Stimulated activated CD4-positive, alpha-beta T cell treated with anti-CD3 and anti-CD28 coated beads, TNF-alpha, amount 100 ng/mL, for 24 hours (primary cell): ENCODE data around the gene ELP4.
"Not testable (repeated sequence)": the region's sequence is repeated elsewhere in the genome, so short reads cannot be mapped to it uniquely, and the experiment has no call there.

ENCODE experiments used
- DNase-seq, 3 experiments: peaks; one replicate each; pipeline ENCODE4 v3.0.0-alpha.2; 2020; ENCODE audit warnings: low read depth in 3 of 3

The ELP4 gene

DNA sequence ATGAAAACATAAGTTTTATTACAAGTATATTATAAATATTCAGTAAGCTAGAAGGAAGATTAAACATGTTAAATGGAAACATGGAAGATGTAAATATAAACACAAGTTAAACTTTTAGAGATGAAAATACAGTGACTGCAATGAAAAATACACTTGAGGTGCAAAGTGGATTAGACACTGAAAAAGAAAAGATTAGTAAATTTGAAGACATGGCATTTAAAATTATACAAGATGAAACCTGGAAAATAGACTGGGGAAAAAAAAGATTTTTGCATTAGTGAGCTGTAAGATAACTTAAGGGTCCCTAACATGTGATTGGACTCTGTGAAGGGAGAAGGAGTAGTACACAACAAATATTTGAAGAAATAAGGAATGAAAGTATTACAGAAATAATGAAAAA, 33.3 kb downstream of the ELP4 start:
- no peak for DNase-seq

DNA sequence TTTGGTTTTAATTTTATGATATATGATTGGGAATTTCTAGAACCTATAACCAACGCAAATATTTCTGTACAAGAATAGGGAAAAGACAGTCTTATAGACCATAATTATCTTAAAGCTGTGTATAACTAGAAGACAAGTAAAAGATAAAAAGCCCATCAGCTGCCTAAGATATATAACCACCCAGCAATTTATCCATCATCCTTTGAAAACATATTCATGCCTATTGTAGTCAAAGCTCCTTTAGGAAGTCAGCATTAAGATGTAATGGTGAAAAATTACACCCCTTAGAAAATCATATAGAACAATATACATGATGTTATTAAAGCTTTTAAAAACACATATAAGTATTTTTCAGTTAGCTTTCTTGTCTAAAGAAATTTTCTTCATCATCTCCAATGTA, 46.4 kb downstream of the ELP4 start:
- no peak for DNase-seq

DNA sequence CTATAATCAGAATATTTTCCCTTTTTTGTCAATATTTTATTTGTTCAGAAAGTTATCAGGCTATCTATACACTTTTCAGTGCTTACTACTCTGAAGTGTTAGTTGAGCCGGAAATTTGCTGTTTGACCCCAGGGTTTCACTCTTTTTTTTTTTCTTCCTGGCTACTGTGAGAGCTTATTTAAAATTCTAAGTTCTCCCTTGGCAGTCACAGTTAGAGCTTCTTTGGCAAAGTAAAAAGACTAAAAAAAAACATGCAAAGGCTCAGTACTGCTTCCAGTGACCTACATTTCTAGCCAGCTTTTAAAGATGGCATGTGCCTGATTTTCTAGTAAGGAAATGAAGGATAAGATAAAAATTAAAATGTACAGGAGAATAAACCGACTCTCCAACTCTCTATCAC, 48.4 kb downstream of the ELP4 start:
- DNase-seq = no peak

DNA sequence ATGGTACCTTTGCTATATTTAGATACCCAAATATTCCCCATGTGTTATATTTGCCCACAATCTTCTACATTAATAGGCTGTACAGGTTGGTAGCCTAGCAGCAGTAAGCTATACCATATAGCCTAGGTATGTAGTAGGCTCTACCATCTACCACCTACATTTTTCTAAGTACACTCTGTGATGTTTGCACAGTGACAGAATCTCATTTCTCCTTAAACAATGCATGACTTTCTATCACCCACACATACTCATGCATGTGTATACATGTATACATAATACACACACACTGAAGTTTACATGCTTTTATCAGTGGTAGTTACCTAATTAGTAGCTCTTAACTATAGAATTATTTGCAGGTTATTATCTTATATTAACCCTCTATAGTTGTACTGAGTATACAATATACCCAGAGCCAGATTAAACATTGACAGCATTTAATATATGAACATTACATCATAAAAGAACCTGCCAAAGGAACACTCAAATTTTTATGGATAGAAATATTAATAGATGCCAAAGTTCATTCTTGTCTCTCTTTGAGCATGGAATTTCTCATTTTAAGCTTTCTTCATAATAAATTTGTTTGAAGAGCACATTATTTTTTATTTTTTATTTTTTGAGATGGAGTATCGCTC, 51.4 kb downstream of the ELP4 start:
- DNase-seq = no peak

DNA sequence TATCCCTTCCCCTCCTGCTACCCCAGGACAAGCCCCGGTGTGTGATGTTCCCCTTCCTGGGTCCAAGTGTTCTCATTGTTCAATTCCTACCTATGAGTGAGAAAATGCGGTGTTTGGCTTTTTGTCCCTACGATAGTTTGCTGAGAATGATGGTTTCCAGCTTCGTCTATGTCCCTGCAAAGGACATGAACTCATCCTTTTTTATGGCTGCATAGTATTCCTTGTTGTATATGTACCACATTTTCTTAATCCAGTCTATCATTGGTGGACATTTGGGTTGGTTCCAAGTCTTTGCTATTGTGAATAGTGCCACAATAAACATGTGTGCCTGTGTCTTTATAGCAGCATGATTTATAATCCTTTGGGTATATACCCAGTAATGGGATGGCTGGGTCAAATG, 55.0 kb downstream of the ELP4 start:
- not testable (repeated sequence) for DNase-seq

DNA sequence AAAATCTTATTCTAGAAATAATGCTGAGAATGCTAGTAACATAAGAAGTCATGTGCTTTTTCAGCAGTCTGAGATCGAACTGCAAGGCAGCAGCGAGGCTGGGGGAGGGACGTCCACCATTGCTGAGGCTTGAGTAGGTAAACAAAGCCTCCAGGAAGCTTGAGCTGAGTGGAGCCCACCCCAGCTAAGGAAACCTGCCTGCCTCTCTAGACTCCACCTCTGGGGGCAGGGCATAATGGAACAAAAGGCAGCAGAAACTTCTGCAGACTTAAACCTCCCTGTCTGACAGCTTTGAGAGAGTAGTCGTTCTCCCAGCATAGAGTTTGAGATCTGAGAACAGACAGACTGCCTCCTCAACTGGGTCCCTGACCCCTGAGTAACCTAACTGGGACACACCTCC, 64.6 kb downstream of the ELP4 start:
- DNase-seq = not testable (repeated sequence)

DNA sequence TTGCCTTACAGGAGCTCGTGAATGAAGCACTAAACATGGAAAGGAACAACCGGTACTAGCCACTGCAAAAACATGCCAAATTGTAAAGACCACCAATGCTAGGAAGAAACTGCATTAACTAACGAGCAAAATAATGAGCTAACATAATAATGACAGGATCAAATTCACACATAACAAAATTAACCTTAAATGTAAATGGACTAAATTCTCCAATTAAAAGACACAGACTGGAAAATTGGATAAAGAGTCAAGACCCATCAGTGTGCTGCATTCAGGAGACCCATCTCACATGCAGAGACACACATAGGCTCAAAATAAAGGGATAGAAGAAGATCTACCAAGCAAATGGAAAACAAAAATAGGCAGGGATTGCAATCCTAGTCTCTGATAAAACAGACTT, 66.2 kb downstream of the ELP4 start:
- not testable (repeated sequence) for DNase-seq

DNA sequence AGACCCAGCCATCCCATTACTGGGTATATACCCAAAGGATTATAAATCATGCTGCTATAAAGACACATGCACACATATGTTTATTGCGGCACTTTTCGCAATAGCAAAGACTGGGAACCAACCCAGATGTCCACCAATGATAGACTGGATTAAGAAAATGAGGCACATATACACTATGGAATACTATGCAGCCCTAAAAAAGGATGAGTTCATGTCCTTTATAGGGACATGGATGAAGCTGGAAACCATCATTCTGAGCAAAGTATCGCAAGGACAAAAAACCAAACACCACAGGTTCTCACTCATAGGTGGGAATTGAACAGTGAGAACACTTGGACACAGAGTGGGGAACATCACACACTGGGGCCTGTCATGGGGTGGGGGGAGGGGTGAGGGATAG, 69.8 kb downstream of the ELP4 start:
- not testable (repeated sequence) for DNase-seq

DNA sequence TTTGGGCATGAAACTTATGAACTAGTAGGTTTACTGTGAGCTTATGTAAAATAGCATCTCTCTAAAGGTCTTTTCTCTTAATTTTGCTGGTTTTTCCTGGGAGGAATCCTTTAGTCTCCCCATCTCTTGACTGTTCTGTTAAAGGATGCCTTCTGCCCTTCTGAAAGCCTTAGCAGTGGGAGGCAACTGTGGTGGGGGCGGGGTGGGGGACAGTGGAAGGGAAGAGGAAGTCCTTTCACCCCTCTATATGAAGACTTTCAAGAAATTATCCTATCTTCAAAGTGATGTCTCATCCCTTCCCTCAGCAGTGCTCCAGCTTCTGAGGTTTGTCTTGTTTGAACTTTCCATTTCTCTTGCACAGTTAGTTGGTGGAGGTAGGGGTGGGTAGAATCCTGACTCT, 73.1 kb downstream of the ELP4 start:
- no peak for DNase-seq

DNA sequence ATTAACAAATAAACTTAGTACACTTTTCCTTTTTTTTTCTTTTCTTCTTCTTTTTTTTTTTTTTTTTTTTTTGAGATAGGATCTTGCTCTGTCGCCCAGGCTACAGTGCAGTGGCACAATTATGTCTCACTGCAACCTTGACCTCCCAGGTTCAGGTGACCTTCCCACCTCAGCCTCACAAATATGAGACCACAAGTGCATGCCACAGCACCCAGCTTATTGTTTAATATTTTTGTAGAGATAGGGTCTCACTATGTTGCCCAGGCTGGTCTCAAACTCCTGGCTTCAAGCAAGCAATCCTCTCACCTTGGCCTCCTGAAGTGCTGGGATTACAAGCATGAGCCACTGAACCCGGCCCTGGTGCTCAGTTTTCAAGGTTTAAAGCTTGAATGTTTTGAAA, 88.9 kb downstream of the ELP4 start:
- no peak for DNase-seq

DNA sequence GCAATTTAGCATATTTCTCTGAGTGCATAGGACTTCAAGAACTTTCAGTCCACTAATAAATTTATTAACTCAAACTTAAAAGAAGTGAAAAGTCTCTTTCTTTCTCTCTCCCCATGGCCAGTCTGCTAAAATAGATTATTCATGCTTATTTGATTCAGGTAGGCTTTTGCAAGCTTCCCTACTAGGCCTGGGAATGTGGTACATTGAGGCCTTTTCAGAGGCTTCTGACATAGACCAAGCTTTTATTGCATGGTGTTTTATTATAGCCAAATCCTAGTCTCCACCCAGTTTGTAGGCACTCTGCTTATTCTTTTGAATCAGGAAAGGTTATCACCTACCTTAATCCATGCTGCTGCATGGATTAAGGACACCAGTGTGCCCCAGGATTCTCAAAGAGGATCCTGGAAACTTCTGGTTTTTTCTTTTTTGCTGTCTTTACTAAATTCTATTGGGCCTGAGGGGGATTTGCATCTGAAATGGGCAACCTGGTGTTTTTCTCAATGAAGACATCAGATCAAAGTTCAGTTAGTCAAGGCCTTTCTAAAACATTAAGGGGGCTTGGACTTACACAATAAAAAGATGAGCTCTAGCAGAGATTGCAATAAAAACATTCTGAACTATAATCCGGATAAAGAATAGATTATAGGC, 92.2 kb downstream of the ELP4 start:
- DNase-seq = no peak

DNA sequence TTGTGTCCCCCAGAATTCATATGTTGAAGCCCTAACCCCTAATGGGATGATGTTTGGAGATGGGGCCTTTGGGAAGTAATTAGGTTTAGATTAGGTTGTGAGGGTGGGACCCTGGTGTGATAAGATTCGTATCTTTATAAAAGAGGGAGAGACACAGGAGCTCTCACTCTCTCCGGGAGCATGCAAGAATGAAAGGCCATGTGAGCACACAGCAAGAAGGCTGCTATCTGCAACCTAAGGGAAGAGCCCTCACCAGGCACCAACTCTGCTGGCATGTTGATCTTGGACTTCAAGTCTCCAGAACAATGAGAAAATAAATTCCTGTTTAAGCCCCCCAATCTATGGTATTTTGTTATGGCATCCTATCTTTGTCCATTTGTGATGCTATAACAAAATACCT, 97.3 kb downstream of the ELP4 start:
- no peak for DNase-seq

DNA sequence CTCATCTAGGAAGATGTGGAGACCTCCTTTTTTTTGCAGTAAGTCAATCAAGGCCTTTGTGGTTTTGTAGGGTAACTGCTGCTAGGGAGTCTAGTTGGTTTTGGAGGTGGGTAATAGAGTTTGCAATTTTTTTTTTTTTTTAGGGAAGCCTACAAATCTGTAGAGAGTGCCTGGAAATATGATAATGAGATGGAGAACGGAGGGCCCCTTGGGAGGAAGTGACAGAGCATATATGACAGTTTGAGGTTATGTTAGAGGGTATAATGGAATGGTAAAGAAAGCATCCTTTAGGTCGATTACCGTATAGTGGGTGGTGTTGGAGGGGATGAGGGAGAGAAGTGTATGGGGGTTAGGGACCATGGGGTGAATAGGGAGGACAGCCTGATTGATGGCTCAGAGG, 98.3 kb downstream of the ELP4 start:
- no peak for DNase-seq

DNA sequence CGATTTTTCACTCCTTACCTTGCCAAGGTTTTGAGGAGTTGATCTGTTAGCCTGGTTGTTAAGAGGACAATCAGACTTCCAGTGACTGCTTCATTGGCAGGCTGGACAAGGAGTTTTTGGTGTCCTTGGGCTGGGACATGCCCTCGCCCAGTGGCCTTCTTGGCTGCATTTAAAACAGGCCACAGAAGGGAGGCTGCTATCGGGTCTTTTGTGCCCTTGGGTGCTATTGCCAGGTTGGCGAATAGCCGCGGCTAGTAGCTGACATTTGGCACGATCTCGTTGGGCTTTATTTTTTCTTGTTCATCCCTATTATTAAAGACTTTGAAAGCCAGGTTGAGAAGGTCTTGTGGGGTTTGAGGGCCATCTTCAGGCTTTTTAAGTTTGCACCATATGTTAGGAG, 99.4 kb downstream of the ELP4 start:
- no peak for DNase-seq

DNA sequence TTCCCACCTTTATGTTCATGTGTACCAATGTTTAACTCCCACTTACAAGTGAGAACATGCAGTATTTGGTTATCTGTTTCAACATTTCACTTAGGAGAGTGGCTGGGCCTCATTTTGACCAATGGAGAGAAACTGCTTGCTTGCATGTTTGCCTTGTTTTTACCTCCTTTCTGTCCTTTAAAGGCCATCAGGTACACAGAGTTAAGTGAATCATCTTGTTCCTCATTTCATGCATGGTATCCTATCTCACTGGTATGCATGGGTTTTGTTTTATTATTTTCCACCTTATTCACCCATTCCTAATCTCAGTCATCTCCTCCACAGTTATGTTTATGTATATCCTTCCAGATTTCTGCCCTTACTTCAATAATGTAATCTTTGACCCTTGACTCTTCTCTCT, 101.0 kb downstream of the ELP4 start:
- DNase-seq = no peak

DNA sequence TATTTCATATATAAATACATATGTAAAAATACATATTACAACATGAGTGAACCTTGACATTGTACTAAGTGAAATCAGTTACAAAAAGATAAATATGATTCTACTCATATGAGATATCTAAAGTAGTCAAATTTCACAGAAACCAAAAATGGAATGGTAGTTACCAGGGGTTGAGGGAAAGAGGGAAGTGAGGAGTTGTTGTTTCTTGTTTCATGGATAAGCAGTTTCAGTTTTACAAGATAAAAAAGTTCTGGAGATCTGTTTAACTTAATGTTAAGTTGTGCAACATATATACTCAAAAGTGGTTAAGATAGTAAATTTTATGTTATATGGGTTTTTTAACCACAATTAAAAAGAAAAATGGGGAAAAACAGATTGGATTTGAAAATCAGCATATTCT, 107.7 kb downstream of the ELP4 start:
- DNase-seq = no peak

DNA sequence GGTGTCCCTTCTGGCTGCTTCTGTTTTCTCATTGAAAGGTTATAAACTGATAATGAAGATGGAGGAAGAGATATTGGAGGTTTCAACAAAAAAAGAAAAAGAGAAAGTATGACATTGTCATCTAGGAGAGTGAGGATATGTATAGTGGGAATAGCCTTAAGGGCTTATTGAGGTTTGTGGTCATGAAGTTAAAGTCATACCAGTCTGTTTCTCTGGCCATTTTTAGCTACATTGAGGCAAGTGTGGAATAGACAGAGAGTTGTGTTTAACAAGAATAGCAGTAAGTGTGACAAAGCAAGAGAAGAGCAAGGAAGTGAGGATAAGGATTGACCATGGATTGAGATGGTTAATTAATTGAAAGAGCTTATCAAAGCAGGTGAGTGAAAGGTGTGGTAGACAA, 110.4 kb downstream of the ELP4 start:
- DNase-seq = no peak

DNA sequence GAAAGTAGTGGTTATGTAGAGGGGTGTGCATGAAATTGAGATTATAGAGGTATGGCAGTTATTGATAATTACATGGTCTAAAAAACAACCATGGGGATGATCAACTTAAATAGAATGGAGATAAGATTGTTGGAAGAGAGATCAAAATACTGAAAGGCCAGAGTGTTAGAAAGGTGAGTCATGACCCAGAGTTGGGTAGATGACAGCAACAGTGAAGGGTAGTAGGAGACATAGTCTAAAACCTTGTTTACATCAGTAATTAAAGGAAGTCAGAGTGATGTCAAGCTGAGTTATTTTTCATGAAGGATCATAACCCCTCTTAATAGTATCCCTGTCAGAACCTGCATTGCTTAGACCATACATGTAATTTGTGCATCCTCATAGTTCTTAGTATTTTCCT, 110.9 kb downstream of the ELP4 start:
- DNase-seq = no peak

DNA sequence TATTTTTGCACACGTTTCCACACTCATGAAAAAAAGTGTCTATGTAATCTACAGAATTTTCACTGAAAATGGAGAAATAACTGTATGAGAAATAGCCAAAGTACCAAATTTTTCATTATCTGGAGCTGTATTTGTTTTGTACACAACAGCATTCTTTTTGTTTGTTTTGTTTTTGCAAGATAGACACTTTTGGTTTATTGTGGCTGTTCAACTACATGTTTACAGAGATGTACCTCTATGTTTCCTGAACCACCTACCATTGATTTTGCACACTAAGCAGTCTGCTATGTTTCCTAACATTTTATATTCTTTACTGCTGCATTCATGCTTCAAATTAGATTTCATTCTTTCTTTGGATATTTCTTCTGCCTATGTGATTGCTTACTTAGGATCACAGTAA, 116.3 kb downstream of the ELP4 start:
- no peak for DNase-seq

DNA sequence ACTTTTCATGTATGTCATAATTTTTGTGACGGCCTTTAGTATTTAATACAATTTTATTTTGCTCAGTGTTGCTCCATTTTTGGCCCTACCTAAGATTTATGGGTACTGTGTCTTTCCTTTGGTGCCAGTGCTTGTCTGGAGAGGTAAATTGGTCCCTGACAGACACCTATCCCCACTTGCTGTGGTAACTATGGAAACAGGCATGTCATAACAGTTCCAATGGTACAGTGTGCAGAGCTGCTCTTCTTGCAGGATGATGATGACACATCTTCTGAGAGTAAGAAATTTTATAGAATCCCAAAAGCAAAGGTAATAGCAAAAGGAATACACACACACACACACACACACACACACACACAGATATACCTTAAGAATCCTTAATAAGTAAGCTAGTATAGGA, 118.5 kb downstream of the ELP4 start:
- no peak for DNase-seq

DNA sequence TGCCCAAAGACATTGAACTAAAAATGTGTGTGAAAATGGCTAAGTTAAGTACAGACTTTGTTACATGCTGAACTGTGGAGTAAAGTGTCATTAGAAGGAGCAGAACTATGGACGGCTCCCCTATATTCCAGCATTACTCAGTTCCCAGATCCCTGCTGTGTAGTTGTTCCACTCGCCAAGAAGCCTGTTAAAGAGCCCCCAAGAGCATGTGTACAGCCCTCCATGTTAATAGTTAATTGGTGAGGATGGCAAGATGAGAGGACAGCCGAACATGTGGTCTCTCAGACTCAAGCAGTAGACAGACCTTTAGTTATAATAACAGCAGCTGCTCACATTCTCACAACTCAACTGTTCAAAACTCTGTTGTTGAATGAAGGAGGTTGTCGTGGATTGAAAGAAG, 127.4 kb downstream of the ELP4 start:
- no peak for DNase-seq

DNA sequence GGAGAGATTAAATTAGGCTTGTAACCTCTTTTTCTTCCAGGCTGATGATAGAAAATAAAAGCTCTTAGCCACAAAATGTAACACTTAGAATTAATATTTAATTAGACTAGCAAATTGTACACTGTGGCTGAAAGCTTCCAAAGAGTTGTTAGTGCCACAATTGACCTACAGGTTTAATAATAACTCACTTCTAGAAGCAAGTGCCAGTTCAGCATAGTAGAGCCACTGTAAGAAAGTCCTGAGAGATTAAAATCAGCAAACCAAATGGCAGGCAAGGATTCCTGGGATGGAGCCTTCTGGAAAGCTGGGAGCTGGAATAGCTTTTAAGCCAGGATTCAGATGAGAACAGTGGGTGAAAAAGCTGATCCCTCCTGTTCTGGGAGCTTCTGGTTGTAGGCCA, 131.0 kb downstream of the ELP4 start:
- DNase-seq = no peak

DNA sequence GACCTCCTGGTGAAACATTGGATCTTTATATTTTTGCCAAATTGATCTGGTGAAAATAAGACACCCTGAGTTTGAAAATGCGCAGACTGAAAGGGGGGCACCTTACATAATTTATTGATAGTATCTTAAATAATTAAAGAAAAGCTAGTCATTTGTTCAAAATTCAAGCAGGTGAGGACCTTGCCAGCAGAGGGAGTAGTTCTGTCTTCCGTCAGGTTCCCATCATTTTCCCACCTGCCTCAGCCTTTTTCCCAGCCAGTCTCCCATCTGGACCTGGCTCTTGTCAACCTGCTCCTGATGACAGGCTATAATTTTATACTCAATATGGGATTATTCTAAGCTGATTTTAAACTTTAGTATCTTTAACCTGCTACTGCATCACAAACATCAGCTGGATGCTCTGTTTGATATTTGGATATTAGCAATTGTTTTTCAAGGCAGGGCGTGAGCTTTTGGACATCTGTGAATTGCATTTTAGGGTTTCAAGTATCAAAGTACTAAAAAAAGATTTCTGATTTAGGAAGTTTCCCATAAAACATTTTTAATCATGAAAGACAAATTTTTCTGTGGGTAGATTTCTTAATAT, 132.0 kb downstream of the ELP4 start:
- no peak for DNase-seq

DNA sequence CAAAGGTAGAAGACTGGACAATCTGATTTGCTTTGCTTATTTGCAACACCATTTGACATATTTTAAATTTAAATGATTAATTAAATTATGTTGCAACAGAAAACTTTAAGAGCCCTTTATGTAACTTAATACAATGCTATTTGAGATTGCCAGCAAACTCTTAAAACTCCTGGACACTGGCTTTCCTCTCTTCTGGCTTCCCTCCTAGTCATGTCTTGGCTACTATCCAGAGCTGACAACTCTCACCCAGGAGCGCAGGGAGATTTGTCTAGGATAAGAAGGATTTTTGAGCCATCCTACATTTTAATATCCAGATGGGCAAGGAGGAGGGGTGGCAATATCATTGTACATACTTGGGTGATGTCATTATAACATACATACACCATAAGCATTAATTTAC, 134.3 kb downstream of the ELP4 start:
- DNase-seq = no peak
